Activated T-cell treated with anti-CD3 and anti-CD28 coated beads for 4 hours (primary cell): Measurements from ENCODE around the gene ARHGAP27.
A peak's percentile ranks its signal among the peaks of the same experiment; 100 is the strongest.
"Not testable (repeated sequence)": the region's sequence is repeated elsewhere in the genome, so short reads cannot be mapped to it uniquely, and the experiment has no call there.

Source experiments
- DNase-seq: peaks from one replicate; pipeline ENCODE4 v3.0.0-alpha.2; 2020

Gene ARHGAP27

GRCh38 chr17:45446872-45447625 lies 14.4 kb upstream of the ARHGAP27 start:
- DNase-seq: not testable (repeated sequence)

- DNase-seq: not testable (repeated sequence)
These were observed 13.5 kb upstream of the ARHGAP27 start for GRCh38 chr17:45445901-45446743.

GRCh38 chr17:45444856-45445820 lies 12.5 kb upstream of the ARHGAP27 start:
- not testable (repeated sequence) for DNase-seq

- DNase-seq: not testable (repeated sequence)
These were observed 11.6 kb upstream of the ARHGAP27 start for GRCh38 chr17:45444301-45444700.

GRCh38 chr17:45443371-45444260 lies 10.9 kb upstream of the ARHGAP27 start:
- DNase-seq: not testable (repeated sequence)

GRCh38 chr17:45441526-45442310 lies 9.0 kb upstream of the ARHGAP27 start:
- DNase-seq: no peak

GRCh38 chr17:45440839-45441515 lies 8.3 kb upstream of the ARHGAP27 start:
- DNase-seq: not testable (repeated sequence)

- DNase-seq: no peak
These were observed 7.6 kb upstream of the ARHGAP27 start for GRCh38 chr17:45440161-45440778.

- DNase-seq: no peak
These were observed 6.4 kb upstream of the ARHGAP27 start for GRCh38 chr17:45438931-45439610.

- DNase-seq: no peak
These were observed 5.0 kb upstream of the ARHGAP27 start for GRCh38 chr17:45437465-45438283.

- no peak for DNase-seq
These were observed 4.2 kb upstream of the ARHGAP27 start for GRCh38 chr17:45436625-45437464.

- DNase-seq: no peak
These were observed 3.5 kb upstream of the ARHGAP27 start for GRCh38 chr17:45436161-45436560.

GRCh38 chr17:45435481-45435880 lies 2.8 kb upstream of the ARHGAP27 start:
- no peak for DNase-seq

GRCh38 chr17:45433159-45433535 lies 477 bp upstream of the ARHGAP27 start:
- DNase-seq: no peak

- DNase-seq: peak; percentile 44
These were observed 902 bp downstream of the ARHGAP27 start for GRCh38 chr17:45431531-45432404.
